Renal cortical epithelial cell (primary cell): Measurements from ENCODE around the gene CFAP90. TPM values are rescaled to one million over a fixed set of nuclear protein-coding genes. Genes with fewer than 3 reads are reported as not detected.
A peak's percentile ranks its signal among the peaks of the same experiment; 100 is the strongest.

Experiments
- DNase-seq: peaks from one replicate; pipeline ENCODE4 v3.0.0-alpha.2; 2011; ENCODE audit warnings: low read depth
- total RNA-seq: library from RNA; depleted of rRNA; stranded (reverse); fragments of >200 nt; gene quantifications from 2 replicates; pipeline ENCODE4 v1.2.3, GENCODE V29; 2014

The CFAP90 gene, protein sequence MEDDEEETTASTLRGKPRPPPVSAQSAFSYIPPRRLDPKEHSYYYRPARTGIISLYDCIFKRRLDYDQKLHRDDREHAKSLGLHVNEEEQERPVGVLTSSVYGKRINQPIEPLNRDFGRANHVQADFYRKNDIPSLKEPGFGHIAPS
- 0.55 TPM in 1 of 2 replicates, not detected in the other for total RNA-seq

GRCh38 chr5:7850395-7851239 is at the start of gene CFAP90:
TSS of gene CFAP90 (minus strand) at chr5:7851133. CDS start at chr5:7851021, 112 bp downstream.
- DNase-seq = peak; percentile 29

DNA sequence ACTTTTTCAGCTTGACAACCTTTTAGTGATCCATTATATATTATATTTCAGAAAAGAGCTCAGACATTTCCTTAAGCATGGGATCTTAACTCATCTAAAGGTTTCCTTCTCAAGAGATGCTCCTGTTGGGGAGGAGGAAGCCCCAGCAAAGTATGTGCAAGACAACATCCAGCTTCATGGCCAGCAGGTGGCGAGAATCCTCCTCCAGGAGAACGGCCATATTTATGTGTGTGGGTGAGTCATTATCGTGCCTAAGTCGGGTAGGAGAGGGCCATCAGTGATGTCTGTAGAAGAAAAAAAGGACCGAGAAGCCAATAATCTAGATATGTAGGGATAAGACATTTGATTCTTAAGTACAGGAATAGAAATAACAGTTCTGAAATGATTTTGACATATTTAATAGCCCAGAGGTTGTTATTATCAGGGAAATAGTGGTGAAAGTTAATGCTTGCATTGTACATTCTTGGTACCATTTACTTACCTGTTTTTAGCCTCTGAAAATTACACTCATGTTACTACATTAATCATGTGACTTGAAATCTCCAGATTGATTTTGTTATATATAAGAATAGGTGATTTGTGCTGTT is 46.2 kb upstream of the CFAP90 start:
- peak; percentile 44 for DNase-seq

GRCh38 chr5:7894860-7895259 is 43.9 kb upstream of the CFAP90 start:
- no peak for DNase-seq

DNA sequence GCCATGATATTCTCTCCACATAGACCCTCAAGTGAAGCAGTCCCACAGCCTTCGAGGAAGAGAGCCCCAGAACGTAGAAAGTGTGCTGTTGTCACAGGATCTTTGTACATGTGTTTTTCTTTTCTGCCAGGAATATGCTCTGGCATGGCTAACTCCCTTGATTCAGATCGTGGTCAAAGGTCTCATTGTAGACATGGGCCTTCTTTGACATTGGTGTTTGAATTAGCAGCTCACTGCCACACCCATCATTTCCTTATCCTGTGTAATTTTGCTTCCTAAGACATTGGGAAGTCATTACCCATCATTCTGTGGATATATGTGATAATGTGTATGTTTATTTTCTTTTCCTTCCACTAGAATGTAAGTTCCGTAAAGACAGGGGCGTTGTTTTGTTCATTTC is 43.5 kb upstream of the CFAP90 start:
- DNase-seq = no peak

DNA sequence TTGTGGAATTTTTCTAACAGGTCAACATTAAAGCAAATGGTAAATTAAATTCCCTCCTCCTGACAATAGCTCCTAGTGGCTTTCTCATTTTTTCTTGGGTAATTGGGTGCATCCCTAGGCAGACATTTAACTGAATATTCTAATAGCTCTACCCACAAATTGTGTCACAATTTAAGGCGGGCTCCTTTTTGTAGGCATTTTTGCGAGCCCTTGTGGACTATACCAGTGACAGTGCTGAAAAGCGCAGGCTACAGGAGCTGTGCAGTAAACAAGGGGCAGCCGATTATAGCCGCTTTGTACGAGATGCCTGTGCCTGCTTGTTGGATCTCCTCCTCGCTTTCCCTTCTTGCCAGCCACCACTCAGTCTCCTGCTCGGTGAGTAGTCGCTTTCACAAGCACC is 38.0 kb upstream of the CFAP90 start:
- no peak for DNase-seq

DNA sequence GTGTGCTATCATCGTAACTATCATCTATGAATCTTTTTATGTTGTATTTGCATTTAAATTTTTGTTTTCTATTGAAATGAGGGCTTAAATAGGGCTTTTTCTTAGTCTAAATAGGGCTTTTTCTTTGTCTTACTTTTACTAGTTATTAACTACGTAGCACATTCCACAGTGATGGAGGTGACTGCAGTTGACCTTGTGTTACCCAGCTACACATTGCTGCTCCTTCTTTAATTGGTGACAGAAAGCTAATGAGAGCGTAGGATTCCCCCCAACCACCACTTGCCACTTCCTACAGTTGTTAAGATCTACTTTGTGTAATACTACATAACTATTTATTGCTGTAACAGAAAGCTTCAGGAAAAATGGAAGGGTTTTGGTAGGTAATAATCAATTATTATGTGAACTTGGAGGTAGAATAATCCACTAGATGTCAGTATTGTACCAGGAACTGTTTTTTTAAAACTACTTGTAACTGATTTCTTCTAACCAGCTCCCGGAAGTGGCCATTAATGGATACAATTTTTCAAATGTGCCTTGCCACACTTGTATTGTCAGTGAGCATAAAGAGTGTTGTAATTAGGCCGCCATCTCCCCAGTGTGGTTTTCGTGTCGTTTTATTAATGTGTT is 36.0 kb upstream of the CFAP90 start:
- DNase-seq = peak; percentile 77

DNA sequence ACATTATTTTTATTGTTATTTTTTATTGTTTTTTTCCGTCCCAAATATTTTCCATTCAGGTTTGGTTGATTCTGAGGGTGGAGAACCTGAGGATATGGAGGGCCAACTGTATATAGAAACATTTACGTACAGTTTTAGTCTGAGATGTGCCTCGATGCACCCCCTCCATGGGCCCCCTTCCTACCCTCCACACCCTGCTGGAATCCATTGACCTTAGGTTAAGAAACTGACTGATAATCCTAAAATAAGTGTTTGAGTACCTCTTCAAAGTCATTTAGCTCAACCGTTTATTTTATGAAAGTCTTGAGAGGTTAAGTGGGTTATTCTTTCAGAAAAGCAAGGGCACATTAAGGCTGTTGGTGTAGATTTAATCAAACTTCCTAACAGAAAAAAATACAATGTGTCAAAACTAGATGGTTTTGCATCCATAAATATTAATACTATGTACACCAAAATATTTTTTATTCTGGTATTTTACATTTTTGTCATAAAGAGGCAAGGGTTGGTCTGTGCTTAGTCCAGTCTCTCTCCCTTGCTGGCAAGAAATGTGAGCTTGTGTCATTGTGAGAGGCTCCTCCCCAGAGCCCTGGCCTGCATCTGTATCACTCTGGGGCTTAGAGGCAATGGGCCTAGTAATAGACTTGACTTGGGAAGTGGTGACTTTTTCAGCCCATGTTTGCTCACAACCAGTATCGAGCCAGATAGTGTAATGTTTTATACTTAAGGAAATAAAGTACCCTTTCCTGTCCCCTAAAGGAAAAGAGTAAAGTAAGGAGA is 33.7 kb upstream of the CFAP90 start:
- DNase-seq = no peak

DNA sequence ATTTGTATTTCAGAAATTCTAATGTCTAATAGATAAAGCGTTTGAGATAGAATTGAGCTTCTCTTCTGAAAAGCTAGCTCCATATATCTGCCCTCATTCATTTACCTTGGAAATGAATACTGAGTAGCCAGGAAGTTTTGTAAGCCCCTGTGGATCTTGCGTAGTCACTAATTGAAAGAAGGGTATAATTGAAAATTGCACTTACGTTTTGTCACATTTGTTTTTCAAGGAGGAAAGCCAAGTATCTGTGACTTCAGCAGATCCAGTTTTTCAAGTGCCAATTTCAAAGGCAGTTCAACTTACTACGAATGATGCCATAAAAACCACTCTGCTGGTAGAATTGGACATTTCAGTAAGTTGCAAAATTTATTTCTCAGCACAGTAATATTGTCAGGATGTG is 32.0 kb upstream of the CFAP90 start:
- DNase-seq = no peak

GRCh38 chr5:7881816-7882215 is 30.9 kb upstream of the CFAP90 start:
- no peak for DNase-seq

- DNase-seq = no peak
Observed at GRCh38 chr5:7881091-7881490, 30.2 kb upstream of the CFAP90 start.

GRCh38 chr5:7878381-7878873 is 27.5 kb upstream of the CFAP90 start:
- DNase-seq = peak; percentile 88

DNA sequence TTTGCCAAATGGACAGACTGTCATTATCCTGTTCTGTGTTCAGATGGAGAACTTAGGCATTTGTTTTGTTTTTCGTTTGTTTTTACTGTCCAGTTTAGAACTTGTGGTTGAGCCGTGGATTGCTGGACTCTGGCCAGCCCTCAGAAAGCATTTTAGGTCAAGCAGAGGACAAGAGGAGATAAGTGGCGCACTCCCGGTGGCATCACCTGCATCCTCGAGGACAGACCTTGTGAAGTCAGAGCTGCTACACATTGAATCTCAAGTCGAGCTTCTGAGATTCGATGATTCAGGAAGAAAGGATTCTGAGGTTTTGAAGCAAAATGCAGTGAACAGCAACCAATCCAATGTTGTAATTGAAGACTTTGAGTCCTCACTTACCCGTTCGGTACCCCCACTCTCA is 26.9 kb upstream of the CFAP90 start:
- peak; percentile 72 for DNase-seq

DNA sequence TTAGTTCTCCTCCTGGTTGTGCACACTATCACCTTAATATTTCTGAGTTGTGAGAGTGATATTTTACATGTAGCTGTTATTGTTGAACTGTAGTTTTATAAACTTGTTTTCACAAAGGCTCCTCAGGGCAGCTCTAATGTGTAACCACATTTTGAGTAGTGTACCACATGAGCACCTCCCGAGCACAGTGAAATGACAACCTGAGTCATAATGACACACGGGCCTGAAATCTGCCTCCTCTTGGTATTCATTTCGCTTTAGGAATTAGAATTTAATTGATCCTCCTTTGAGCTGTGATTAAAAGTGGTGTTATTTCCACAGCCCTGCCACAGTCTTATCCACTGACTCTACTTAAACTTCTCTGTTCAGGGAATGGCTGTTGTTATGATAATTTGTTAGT is 25.9 kb upstream of the CFAP90 start:
- DNase-seq = peak; percentile 83

GRCh38 chr5:7875151-7875550 is 24.2 kb upstream of the CFAP90 start:
- DNase-seq = no peak

- no peak for DNase-seq
Observed at GRCh38 chr5:7874639-7875038, 23.7 kb upstream of the CFAP90 start.

DNA sequence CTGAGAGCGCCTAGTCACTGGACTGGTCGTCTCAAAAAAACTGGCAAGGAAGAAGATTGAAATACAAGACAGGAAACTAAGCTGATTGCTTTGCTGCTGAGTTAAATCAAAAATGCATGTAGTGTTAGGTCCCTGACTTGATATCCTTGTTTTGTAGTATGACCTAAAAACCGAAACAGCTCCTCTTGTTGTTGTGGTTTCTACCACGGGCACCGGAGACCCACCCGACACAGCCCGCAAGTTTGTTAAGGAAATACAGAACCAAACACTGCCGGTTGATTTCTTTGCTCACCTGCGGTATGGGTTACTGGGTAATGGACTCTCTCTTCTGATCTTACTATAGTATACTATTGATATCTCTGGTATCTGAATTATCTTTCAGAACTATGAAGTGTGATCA is 22.3 kb upstream of the CFAP90 start:
- no peak for DNase-seq

GRCh38 chr5:7872517-7873130 is 21.7 kb upstream of the CFAP90 start:
- peak; percentile 77 for DNase-seq

DNA sequence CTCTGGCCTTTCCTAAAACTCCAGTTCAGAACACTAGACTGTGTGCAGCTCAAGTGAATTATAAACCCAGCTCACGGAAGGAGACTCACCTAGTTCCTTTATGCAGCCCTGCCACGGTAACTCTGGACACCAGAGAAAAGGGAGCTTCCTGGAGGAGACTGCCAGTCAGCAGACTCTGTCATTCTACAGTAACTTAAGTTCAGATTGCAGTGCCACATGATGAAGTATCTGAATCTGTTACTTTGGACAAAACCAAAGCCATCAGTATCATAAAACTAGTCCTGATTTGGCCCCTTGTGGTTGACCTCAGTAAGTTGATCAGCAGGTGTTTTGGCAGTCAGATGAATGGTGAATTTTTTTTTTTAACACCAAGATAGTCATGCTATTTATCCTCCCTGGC is 20.7 kb upstream of the CFAP90 start:
- DNase-seq = peak; percentile 34

DNA sequence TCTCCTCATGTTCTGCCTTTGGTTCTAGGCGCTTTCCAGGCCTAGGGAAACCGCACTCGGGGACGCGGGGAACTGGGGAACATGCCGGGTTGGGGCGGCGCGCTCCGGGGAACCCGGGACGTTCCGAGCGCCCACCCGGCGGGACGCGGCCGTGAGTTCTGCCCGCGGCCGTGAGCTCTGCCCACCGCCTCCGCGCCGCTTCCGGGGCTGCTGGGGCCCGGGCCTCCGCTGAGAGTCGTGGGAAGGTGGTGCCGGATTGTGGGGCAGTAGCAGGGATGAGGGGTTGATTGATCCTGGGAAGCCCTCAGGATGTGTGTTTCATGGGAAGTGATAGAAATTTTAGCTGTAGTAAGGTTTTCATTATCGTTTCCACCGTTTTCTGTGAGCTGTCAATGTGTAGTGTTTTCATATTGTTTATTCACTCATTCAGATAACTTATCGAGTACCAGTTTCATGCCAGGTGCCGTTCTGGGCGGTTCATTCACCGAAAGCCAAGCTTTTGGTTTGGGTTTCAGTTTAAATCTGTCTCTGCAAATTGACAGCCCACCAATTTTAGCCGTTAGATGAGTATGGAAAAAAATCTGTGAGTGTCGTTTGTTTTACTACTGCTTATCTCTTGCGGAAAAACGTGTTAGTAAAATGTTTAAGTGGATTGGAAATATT is 18.7 kb upstream of the CFAP90 start:
- DNase-seq = no peak

- DNase-seq = peak; percentile 81
Observed at GRCh38 chr5:7868773-7869473, 18.0 kb upstream of the CFAP90 start, which contains the start of the genes FASTKD3 and MTRR. TSS of gene FASTKD3 (minus strand) at chr5:7869031. CDS start at chr5:7868083, 948 bp downstream. TSS of gene MTRR (plus strand) at chr5:7869148. CDS start at chr5:7870795, 1,647 bp downstream.
